Keratinocyte (primary cell): ENCODE measurements around the gene SLIT3. TPM values are rescaled to one million over a fixed set of nuclear protein-coding genes. Genes with fewer than 3 reads are reported as not detected.
"Not testable (repeated sequence)": the region's sequence is repeated elsewhere in the genome, so short reads cannot be mapped to it uniquely, and the experiment has no call there.

ENCODE experiments used
- DNase-seq: peaks from one replicate; pipeline ENCODE4 v3.0.0-alpha.2; 2011; ENCODE audit warnings: low read depth, missing footprints, low spot score
- FAIRE-seq: peaks from 2 replicates; lab custom pipeline; 2011; peaks lifted over from hg19 to GRCh38; lab: Jason Lieb, UNC
- H2AFZ ChIP-seq: 2 replicates; pipeline ENCODE4 v1.6.0; 2012; ENCODE audit warnings: low read length, control low read depth, inconsistent platforms; ENCODE audit not compliant: control insufficient read depth
- H3K27ac ChIP-seq: 2 replicates; pipeline ENCODE4 v1.5.1; 2011; ENCODE audit warnings: low read length; ENCODE audit not compliant: control insufficient read depth, insufficient read depth
- H3K27me3 ChIP-seq: 3 replicates; pipeline ENCODE4 v1.6.0; 2011; ENCODE audit warnings: low read length; ENCODE audit not compliant: control insufficient read depth, insufficient read depth; ENCODE audit errors: extremely low read depth
- H3K36me3 ChIP-seq, 2 experiments: 2 replicates in 1 of 2; 3 replicates in 1 of 2; pipeline ENCODE4 v1.5.1; 2011; ENCODE audit warnings: low read length in 2 of 2, mild to moderate bottlenecking in 1 of 2; ENCODE audit not compliant: control insufficient read depth in 2 of 2, insufficient read depth in 2 of 2; ENCODE audit errors: extremely low read depth in 1 of 2
- H3K4me1 ChIP-seq: 3 replicates; pipeline ENCODE4 v1.5.1; 2011; ENCODE audit warnings: low read length; ENCODE audit not compliant: control insufficient read depth, insufficient read depth; ENCODE audit errors: extremely low read depth
- H3K4me2 ChIP-seq: 3 replicates; pipeline ENCODE4 v1.6.0; 2011; ENCODE audit warnings: low read depth, low read length; ENCODE audit not compliant: control insufficient read depth, insufficient read depth; ENCODE audit errors: extremely low read depth
- H3K4me3 ChIP-seq, 3 experiments: fragments of 200-600 bp in 1 of 3; sonication (generic) in 1 of 3; 2 replicates in 2 of 3; 3 replicates in 1 of 3; pipeline ENCODE4 v1.5.1; 2011 to 2016; ENCODE audit warnings: low read length in 3 of 3, mild to moderate bottlenecking in 3 of 3, control low read depth in 2 of 3, inconsistent platforms in 1 of 3, low read depth in 1 of 3, mixed read lengths in 1 of 3, mixed run types in 1 of 3, moderate library complexity in 1 of 3; ENCODE audit not compliant: control insufficient read depth in 2 of 3, insufficient read depth in 2 of 3; ENCODE audit errors: extremely low read depth in 1 of 3
- H3K79me2 ChIP-seq: 2 replicates; pipeline ENCODE4 v1.6.0; 2012; ENCODE audit warnings: low read length; ENCODE audit not compliant: control insufficient read depth, insufficient read depth
- H3K9ac ChIP-seq: 3 replicates; pipeline ENCODE4 v1.6.0; 2011; ENCODE audit warnings: low read length; ENCODE audit not compliant: control insufficient read depth, insufficient read depth; ENCODE audit errors: extremely low read depth
- H3K9me1 ChIP-seq: 3 replicates; pipeline ENCODE4 v1.6.0; 2011; ENCODE audit warnings: low read length; ENCODE audit not compliant: control insufficient read depth, insufficient read depth; ENCODE audit errors: extremely low read depth
- H3K9me3 ChIP-seq: 2 replicates; pipeline ENCODE4 v1.5.1; 2012; ENCODE audit warnings: low read depth, low read length; ENCODE audit not compliant: control insufficient read depth
- H4K20me1 ChIP-seq: 3 replicates; pipeline ENCODE4 v1.6.0; 2011; ENCODE audit warnings: low read length; ENCODE audit not compliant: control insufficient read depth, insufficient read depth; ENCODE audit errors: extremely low read depth
- CTCF ChIP-seq, 3 experiments: IDR thresholded peaks in 1 of 3; conservative IDR thresholded peaks in 1 of 3; optimal IDR thresholded peaks in 1 of 3; 2 replicates in 2 of 3; 3 replicates in 1 of 3; pipeline versions ENCODE3 to v1.5.1; 2011; ENCODE audit warnings: low read length in 3 of 3, mild to moderate bottlenecking in 3 of 3, moderate library complexity in 2 of 3, control low read depth in 1 of 3, inconsistent platforms in 1 of 3; ENCODE audit not compliant: insufficient read depth in 2 of 3; ENCODE audit errors: extremely low read depth in 1 of 3
- EZH2 ChIP-seq: IDR thresholded peaks from one replicate; pipeline ENCODE4 v1.6.1; 2012; ENCODE audit warnings: inconsistent platforms, mild to moderate bottlenecking, low read length, moderate library complexity
- dilution Hi-C: fragments of 300-500 bp; cut with MboI; formaldehyde crosslinking; loops from one replicate; pipeline ENCODE4 v1.7.0; 2020; ENCODE audit warnings: low sequenced_read_pairs; ENCODE audit not compliant: extremely low pct_ligation_motif_present
- polyA plus RNA-seq, 5 experiments: library from polyadenylated mRNA; depleted of rRNA in 3 of 5; stranded (reverse) in 3 of 5; stranded (forward) in 1 of 5; unstranded in 1 of 5; fragments of >200 nt; gene quantifications; 1 replicate in 1 of 5; 2 replicates in 3 of 5; 3 replicates in 1 of 5; pipeline versions ENCODE4 v1.2.1 to v1.2.3, GENCODE V29; 2011 to 2012; ENCODE audit warnings: missing spikeins in 2 of 5, low read depth in 1 of 5, low replicate concordance in 1 of 5

The SLIT3 gene
- polyA plus RNA-seq, 1 donor (not counting 4 experiments of a cell fraction or from before 2014, with no cell fraction given): 2.4 TPM

- FAIRE-seq (no peak), DNase-seq (no peak)
- TF ChIP-seq EZH2 (no peak), CTCF (optimal IDR thresholded peaks at IDR 0.05 in 1 of 3, IDR thresholded peaks at IDR 0.05 in 1 of 3, conservative IDR thresholded peaks at IDR 0.05 in 1 of 3; ENCODE audit: extremely low read depth in 1 of 3, insufficient read depth in 2 of 3, low read length in 3 of 3) (no peak)
- H3K4me1 ChIP-seq: no peaks in the 10 kb centered on the region
- H4K20me1 ChIP-seq: no peaks in the 10 kb centered on the region
- no peak overlapping the region for H3K9ac ChIP-seq
- no peak overlapping the region for H3K4me2 ChIP-seq
- no peak overlapping the region for H2AFZ ChIP-seq
- H3K9me3 ChIP-seq: no peaks in the 10 kb centered on the region
- no peaks in the 10 kb centered on the region for H3K27me3 ChIP-seq
- no peak overlapping the region for H3K4me3 ChIP-seq
- dilution Hi-C loops: no loop called here
- H3K9me1 ChIP-seq: no peaks in the 10 kb centered on the region
- H3K79me2 ChIP-seq: no peaks in the 10 kb centered on the region
- H3K36me3 ChIP-seq: no peaks in the 10 kb centered on the region
- H3K27ac ChIP-seq: no peak overlapping the region
Observed at GRCh38 chr5:169146158-169146557, 154.8 kb downstream of the SLIT3 start.

GRCh38 chr5:169142264-169142970, 158.5 kb downstream of the SLIT3 start:
- Histone ChIP-seq H3K9ac (no peak overlapping the region), H4K20me1 (no peaks in the 10 kb centered on the region), H3K36me3 (no peaks in the 10 kb centered on the region), H3K79me2 (no peaks in the 10 kb centered on the region), H3K4me1 (peaks cover 5% of the 10 kb centered on the region), H3K27ac (no peak overlapping the region), H3K4me3 (no peak overlapping the region), H3K9me3 (no peaks in the 10 kb centered on the region), H3K4me2 (no peak overlapping the region), H3K27me3 (no peaks in the 10 kb centered on the region), H3K9me1 (no peaks in the 10 kb centered on the region), H2AFZ (no peak overlapping the region)
- DNase-seq (no peak), FAIRE-seq (no peak)
- TF ChIP-seq EZH2: no peak
- no peak for TF ChIP-seq CTCF (optimal IDR thresholded peaks at IDR 0.05 in 1 of 3, IDR thresholded peaks at IDR 0.05 in 1 of 3, conservative IDR thresholded peaks at IDR 0.05 in 1 of 3; ENCODE audit: extremely low read depth in 1 of 3, insufficient read depth in 2 of 3, low read length in 3 of 3)
- dilution Hi-C loops: no loop called here

GRCh38 chr5:169140215-169140614, 160.7 kb downstream of the SLIT3 start:
- H3K79me2 ChIP-seq, FAIRE-seq, H3K4me1 ChIP-seq, H3K27me3 ChIP-seq, H3K4me3 ChIP-seq, H3K27ac ChIP-seq, DNase-seq, H2AFZ ChIP-seq, H4K20me1 ChIP-seq, H3K9ac ChIP-seq, H3K9me1 ChIP-seq, H3K36me3 ChIP-seq, dilution Hi-C loops, H3K9me3 ChIP-seq, H3K4me2 ChIP-seq: not testable (repeated sequence)
